Hippocampal formation (tissue), 2 donors: ENCODE results near the gene MT1F.
A peak's percentile ranks its signal among the peaks of the same experiment; 100 is the strongest.
"Not testable (repeated sequence)": the region's sequence is repeated elsewhere in the genome, so short reads cannot be mapped to it uniquely, and the experiment has no call there.

Source experiments
- DNase-seq, 2 donors: peaks; one replicate each; lab custom pipeline; 2025; lab: John Stamatoyannopoulos, UW

The MT1F gene

GRCh38 chr16:56645311-56645710 lies 12.4 kb upstream of the MT1F start:
- no peak for DNase-seq

- no peak for DNase-seq
Observed at GRCh38 chr16:56645838-56646237, 11.9 kb upstream of the MT1F start.

DNA sequence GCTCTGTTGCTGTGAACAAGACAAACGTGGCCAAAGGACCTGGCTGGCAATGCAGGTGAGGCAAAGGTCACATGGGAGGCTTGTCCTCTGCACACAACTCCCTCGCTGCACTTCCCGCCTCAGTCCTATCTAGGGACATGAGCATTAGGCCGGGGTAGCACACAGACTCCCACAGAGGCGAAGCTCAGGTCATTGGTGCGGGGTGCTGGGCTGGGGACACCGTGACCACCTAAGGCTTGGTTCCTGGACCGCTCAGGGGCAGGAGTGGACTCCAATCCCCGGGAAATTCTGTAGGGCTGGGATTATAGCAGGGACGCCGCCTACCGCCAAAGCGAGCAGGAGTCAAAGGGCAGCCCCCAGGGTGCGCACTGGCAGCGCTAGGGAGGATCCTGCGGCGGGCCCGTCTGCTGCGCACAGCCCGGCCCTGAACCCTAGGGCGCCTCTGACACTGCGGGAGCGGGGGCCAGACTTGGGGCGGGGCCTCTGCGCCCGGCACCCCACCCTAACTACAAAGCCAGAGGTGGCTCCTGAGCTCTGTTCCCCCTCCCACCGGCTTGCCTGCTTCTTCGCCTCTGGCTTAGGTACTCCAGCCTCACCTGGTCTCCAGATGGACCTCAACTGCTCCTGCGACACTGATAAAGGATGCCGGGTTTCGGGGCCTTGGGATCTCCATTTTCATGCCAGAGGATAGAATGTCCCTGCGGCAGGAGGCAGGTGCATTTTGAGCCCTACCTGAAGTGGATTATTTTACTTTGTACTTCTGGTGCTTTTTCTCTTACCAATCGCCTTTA lies 9.9 kb upstream of the MT1F start:
- no peak for DNase-seq

GRCh38 chr16:56649271-56649670 lies 8.5 kb upstream of the MT1F start:
- DNase-seq: no peak

DNA sequence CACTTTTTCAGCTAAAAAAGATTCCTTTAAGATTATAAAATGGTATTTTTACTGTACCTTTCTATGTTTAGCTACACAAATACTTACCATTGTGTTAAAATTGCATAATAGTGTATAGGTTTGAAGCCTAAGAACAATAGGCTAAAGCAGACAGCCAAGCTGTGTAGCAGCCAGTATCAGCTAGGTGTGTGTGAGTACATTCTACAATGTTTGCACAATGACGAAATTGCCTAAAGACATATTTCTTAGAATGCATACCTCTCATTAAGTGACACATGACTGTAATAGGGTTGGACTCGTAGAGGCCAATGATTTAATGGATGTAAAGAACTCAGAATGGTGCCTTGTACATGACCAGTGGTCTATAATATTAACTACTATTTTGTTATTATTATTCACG lies 7.9 kb upstream of the MT1F start:
- no peak for DNase-seq

GRCh38 chr16:56651586-56651985 lies 6.2 kb upstream of the MT1F start, which contains the start of gene MT1B:
Gene MT1B, plus strand, starts transcription at chr16:56651886. Its CDS starts 68 bp downstream, at chr16:56651954.
- DNase-seq: no peak

GRCh38 chr16:56652600-56652999 lies 5.2 kb upstream of the MT1F start:
- DNase-seq: no peak

- DNase-seq: no peak
Observed at GRCh38 chr16:56653218-56653617, 4.5 kb upstream of the MT1F start.

- no peak for DNase-seq
Observed at GRCh38 chr16:56658327-56658875, 642 bp downstream of the MT1F start.

DNA sequence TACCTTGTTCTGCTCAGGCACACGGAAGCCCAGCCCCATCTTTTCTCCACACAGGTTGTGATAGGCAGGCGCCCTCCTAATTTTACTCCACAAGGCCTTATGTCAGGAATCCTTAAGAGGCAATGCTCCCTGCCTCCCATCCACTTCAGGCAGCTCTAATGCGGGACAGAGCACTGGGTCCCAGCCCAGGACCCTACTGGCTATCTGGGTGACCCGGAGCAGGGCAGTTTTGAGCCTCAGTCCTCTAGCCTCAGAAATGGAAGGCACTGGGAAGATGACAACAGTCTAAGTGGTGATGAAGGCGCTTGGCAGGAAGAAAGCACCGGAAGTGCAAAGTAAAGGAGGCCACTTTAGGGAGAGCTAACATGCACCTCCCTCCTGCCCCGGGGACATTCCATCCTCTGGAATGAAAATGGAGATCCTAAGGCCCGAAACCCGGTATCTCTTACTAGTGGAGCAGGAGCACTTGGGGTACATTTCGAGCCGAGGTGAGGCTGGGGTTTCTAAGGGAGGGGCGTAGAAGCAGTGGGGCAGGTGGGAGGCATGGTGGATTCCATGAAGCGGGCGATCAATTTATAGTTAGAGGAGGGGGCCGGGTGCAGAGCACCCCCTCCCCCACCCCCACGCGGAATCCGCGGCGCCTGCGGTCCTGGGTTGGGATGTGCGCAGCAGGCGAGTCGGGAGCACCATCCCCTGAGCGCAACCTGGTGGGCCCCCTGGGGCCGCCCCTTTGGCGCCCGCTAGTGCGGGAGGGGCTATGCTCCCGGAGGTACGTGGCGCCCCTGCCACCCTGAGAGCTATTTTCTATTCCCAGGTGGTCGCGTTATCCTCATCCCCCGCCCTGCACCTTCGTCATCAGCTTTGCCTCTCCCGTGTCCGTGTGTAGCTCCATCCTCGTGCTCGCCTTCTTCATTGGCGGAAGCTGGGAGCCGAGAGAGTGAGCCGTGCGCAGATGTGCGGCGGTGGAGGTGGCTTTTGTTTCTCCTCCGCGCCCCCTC lies 4.9 kb downstream of the MT1F start:
- no peak for DNase-seq

- DNase-seq: no peak
Observed at GRCh38 chr16:56664506-56664905, 6.7 kb downstream of the MT1F start.

- DNase-seq: not testable (repeated sequence)
Observed at GRCh38 chr16:56665286-56666261, 7.8 kb downstream of the MT1F start.

DNA sequence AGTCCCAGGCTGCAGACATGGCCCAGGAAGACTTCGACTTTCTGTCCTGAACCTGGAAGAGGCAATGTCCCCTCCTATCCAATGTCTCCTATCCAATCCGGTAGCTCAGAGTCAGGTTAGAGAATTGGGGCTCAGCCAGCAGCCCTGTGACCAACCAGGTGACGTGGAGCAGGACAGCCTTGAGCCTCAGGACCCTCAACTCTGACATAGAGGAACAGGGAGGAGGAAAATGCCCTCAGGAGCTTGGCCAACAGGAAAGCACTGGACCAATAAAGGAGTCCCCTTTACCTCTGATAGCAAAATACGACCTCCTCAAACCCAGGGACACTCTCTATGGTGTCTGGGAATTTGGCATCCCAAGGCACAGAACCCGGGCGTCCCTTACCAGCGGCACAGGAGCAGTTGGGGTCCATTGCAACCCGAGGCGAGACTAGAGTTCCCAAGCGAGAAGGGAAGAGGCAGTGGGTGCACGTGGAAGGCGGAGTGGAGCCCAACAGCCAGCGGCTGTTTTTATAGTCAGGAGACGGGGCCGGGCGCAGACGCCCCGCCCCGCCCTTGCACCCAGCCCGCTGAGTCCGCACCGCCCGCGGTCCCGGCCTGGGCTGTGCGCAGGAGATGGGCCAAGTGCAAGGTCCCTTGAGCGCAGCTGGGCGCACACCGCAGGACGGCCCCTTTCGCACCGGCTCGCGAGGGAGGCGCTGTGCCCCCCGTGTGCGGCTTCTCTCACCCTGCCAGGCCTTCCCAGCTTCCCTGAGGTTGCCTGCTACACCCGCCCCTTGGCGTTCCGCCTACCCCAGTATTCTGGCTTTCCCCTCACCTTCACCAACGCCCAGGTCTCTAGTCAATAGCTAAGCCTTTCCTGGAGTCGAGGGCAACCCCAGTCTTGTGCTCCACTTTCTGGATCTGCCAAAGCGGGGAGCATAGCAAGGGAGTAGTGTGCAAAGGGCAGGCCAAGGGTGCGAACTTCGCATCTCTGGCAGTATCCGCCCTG lies 10.1 kb downstream of the MT1F start, which contains the start of gene MT1G:
Gene MT1G, minus strand, starts transcription at position 485 of the 991 bp plus-strand sequence. Its CDS starts 72 bp downstream, at position 413.
- DNase-seq: peak in 1 of 2 donors; percentile 18

- DNase-seq: no peak
Observed at GRCh38 chr16:56669005-56669839, 11.5 kb downstream of the MT1F start, which contains the start of gene MT1H. Gene MT1H, plus strand, starts transcription at chr16:56669814. Its CDS starts 71 bp downstream, at chr16:56669885.

GRCh38 chr16:56669840-56670619 lies 12.3 kb downstream of the MT1F start:
- DNase-seq: no peak

DNA sequence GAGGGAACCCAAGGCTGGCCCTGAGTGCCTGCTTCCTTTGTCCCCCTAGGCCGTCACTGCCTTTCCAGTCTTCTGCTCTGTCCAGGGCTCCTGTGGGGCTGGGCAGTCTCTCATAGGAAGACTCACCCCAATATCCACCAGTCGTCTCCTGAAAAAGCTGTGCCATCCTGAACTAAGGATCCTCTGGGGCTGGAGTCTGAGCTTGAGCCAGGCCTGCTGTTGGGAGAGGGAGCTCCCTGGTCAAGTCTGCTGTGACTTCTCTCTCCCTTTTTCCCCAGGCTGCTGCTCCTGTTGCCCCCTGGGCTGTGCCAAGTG lies 12.8 kb downstream of the MT1F start:
- DNase-seq: no peak

- DNase-seq: not testable (repeated sequence)
Observed at GRCh38 chr16:56671691-56672090, 13.9 kb downstream of the MT1F start.

DNA sequence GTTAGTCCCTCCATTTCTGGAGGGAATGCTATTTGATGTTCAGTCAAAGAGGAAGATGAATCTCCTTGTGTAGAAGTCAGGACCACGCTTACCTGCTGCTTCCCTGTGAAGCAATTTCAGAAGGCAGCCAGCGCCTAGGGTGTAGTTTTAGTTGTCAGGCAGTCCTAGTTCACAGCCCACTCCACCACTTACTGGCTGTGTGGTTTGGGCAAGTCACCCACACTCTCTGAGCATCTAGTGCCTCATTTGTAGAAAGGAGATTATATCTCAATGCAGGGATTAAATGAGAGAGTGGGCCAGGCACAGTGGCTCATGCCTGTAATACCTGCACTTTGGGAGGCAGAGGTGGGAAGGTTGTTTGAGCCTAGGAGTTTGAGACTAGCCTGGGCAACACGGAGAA lies 14.4 kb downstream of the MT1F start:
- not testable (repeated sequence) for DNase-seq
